ENCODE measurements around the gene TMEM121.

Gene TMEM121

GRCh38 chr14:105576525-105577088 lies 50.2 kb downstream of the TMEM121 start:
- TF ChIP-seq EGR1 (IDR thresholded peaks at IDR 0.05) (no peak), CEBPB (IDR thresholded peaks at IDR 0.05) (no peak), CREB1 (IDR thresholded peaks at IDR 0.05; ENCODE audit: low read depth) (no peak), YY1 (IDR thresholded peaks at IDR 0.05; ENCODE audit: low read depth) (no peak), ZBTB7A (IDR thresholded peaks at IDR 0.05; ENCODE audit: low read depth) (no peak), RAD21 (IDR thresholded peaks at IDR 0.05; ENCODE audit: low read depth) (no peak), TAF1 (IDR thresholded peaks at IDR 0.05; ENCODE audit: low read depth) (no peak), MAX (IDR thresholded peaks at IDR 0.05) (no peak), NFIC (IDR thresholded peaks at IDR 0.05) (no peak), TEAD4 (IDR thresholded peaks at IDR 0.05) (no peak), FOXM1 (IDR thresholded peaks at IDR 0.05; ENCODE audit: borderline replicate concordance, low read depth) (no peak), USF1 (IDR thresholded peaks at IDR 0.05) (no peak), EP300 (IDR thresholded peaks at IDR 0.05; ENCODE audit: borderline replicate concordance) (no peak), TCF12 (IDR thresholded peaks at IDR 0.05; ENCODE audit: low read depth) (no peak), REST (IDR thresholded peaks at IDR 0.05; ENCODE audit: low read depth) (no peak)

- no peak for TF ChIP-seq CEBPB (IDR thresholded peaks at IDR 0.05)
- no peak for TF ChIP-seq TEAD4 (IDR thresholded peaks at IDR 0.05)
- no peak for TF ChIP-seq CREB1 (IDR thresholded peaks at IDR 0.05; ENCODE audit: low read depth)
Observed at GRCh38 chr14:105577314-105577861, 51.0 kb downstream of the TMEM121 start.

- no peak for TF ChIP-seq RAD21 (IDR thresholded peaks at IDR 0.05; ENCODE audit: low read depth)
- no peak for TF ChIP-seq CREB1 (IDR thresholded peaks at IDR 0.05; ENCODE audit: low read depth)
- no peak for TF ChIP-seq REST (IDR thresholded peaks at IDR 0.05; ENCODE audit: low read depth)
- TF ChIP-seq NFIC (IDR thresholded peaks at IDR 0.05), result no peak
- TF ChIP-seq YY1 (IDR thresholded peaks at IDR 0.05; ENCODE audit: low read depth), result no peak
- TF ChIP-seq USF1 (IDR thresholded peaks at IDR 0.05), result no peak
- no peak for TF ChIP-seq ZBTB7A (IDR thresholded peaks at IDR 0.05; ENCODE audit: low read depth)
- no peak for TF ChIP-seq TAF1 (IDR thresholded peaks at IDR 0.05; ENCODE audit: low read depth)
- TF ChIP-seq TEAD4 (IDR thresholded peaks at IDR 0.05), result no peak
- TF ChIP-seq EGR1 (IDR thresholded peaks at IDR 0.05), result no peak
- no peak for TF ChIP-seq CEBPB (IDR thresholded peaks at IDR 0.05)
- TF ChIP-seq TCF12 (IDR thresholded peaks at IDR 0.05; ENCODE audit: low read depth), result no peak
- no peak for TF ChIP-seq FOXM1 (IDR thresholded peaks at IDR 0.05; ENCODE audit: borderline replicate concordance, low read depth)
- TF ChIP-seq EP300 (IDR thresholded peaks at IDR 0.05; ENCODE audit: borderline replicate concordance), result no peak
- no peak for TF ChIP-seq MAX (IDR thresholded peaks at IDR 0.05)
Observed at GRCh38 chr14:105578070-105578469, 51.7 kb downstream of the TMEM121 start.

All from Ishikawa (cell line).